HL-60 (cell line): ENCODE data around the gene ANK3.

Source experiments
- DNase-seq, 2 experiments: peaks; one replicate each; pipeline ENCODE4 v3.0.0-alpha.2; 2010 to 2020; ENCODE audit warnings: low read depth in 1 of 2, low spot score in 1 of 2
- H3K27ac ChIP-seq: fragments of 250-450 bp; sonication (Bioruptor Pico); replicated peaks from 2 replicates; pipeline ENCODE4 v1.5.1; 2020; ENCODE audit warnings: mild to moderate bottlenecking, moderate library complexity
- H3K27me3 ChIP-seq: fragments of 250-450 bp; sonication (Bioruptor Pico); 2 replicates; pipeline ENCODE4 v1.5.1; 2021; ENCODE audit warnings: mild to moderate bottlenecking, moderate library complexity; ENCODE audit not compliant: insufficient read depth, poor library complexity, severe bottlenecking
- H3K4me3 ChIP-seq: replicated peaks from 2 replicates; pipeline ENCODE4 v1.5.1; 2011; ENCODE audit warnings: mild to moderate bottlenecking, control low read depth, low read length; ENCODE audit not compliant: insufficient read depth
- CTCF ChIP-seq: IDR thresholded peaks from one replicate; pipeline ENCODE4 v1.5.1; 2011; ENCODE audit warnings: low read length, control low read depth, inconsistent platforms; ENCODE audit not compliant: insufficient read depth
- GABPA ChIP-seq: IDR thresholded peaks from 2 replicates; pipeline ENCODE4 v1.6.1; 2012; ENCODE audit warnings: low read depth
- POLR2AphosphoS5 ChIP-seq: IDR thresholded peaks from 2 replicates; pipeline ENCODE4 v1.6.1; 2012; ENCODE audit warnings: low read depth
- REST ChIP-seq: IDR thresholded peaks from 2 replicates; pipeline ENCODE4 v1.6.1; 2012; ENCODE audit warnings: low read depth; ENCODE audit not compliant: insufficient replicate concordance
- SPI1 ChIP-seq: IDR thresholded peaks from 2 replicates; pipeline ENCODE4 v1.6.1; 2012; ENCODE audit warnings: low read depth, mild to moderate bottlenecking, borderline replicate concordance

The ANK3 gene

GRCh38 chr10:60003651-60004523 lies 385.8 kb downstream of the ANK3 start:
- H3K27me3 ChIP-seq = peaks cover 4% of the 10 kb centered on the region
- TF ChIP-seq CTCF = no peak
- TF ChIP-seq GABPA = no peak
- TF ChIP-seq SPI1 = no peak
- TF ChIP-seq POLR2AphosphoS5 = no peak
- TF ChIP-seq REST = no peak
- H3K4me3 ChIP-seq = no peak overlapping the region
- DNase-seq = no peak
- H3K27ac ChIP-seq = no peak overlapping the region

GRCh38 chr10:60000747-60001146 lies 388.9 kb downstream of the ANK3 start:
- Histone ChIP-seq H3K27me3 (peaks cover 4% of the 10 kb centered on the region), H3K27ac (no peak overlapping the region), H3K4me3 (no peak overlapping the region)
- TF ChIP-seq SPI1 (no peak), GABPA (no peak), POLR2AphosphoS5 (no peak), REST (no peak), CTCF (no peak)
- no peak for DNase-seq

GRCh38 chr10:59997827-59998525 lies 391.7 kb downstream of the ANK3 start:
- Histone ChIP-seq H3K27ac (no peak overlapping the region), H3K4me3 (no peak overlapping the region), H3K27me3 (no peaks in the 10 kb centered on the region)
- no peak for TF ChIP-seq SPI1
- TF ChIP-seq POLR2AphosphoS5 = no peak
- no peak for TF ChIP-seq GABPA
- no peak for TF ChIP-seq CTCF
- no peak for TF ChIP-seq REST
- DNase-seq = no peak
